SK-N-SH (cell line): ENCODE measurements around the gene XK. TPM values are rescaled to one million over a fixed set of nuclear protein-coding genes. Genes with fewer than 3 reads are reported as not detected.

Experiments
- CTCF ChIA-PET: fragments of 300-600, 350-600 bp; formaldehyde crosslinking; extraction: SDS; loops from one replicate; lab custom pipeline; 2021; lab: Yijun Ruan, JAX
- POLR2A ChIA-PET: fragments of 350-600 bp; sonication (Branson Sonifier 250); formaldehyde crosslinking; extraction: SDS; loops from one replicate; lab custom pipeline; 2020; ENCODE audit warnings: antibody characterized with exemption, inconsistent platforms; lab: Yijun Ruan, JAX
- DNase-seq: peaks from one replicate; pipeline ENCODE4 v3.0.0; 2012
- H2AFZ ChIP-seq: fragments of 200-600 bp; sonication (generic); 2 replicates; pipeline ENCODE4 v1.8.1; 2016; ENCODE audit warnings: antibody characterized with exemption, mild to moderate bottlenecking, low read depth
- H3F3A ChIP-seq: fragments of 200-600 bp; sonication (generic); replicated peaks from 2 replicates; pipeline ENCODE3; 2016; ENCODE audit warnings: antibody characterized with exemption, mild to moderate bottlenecking; ENCODE audit not compliant: insufficient read depth
- H3K27ac ChIP-seq, 2 experiments: fragments of 200-500 bp in 1 of 2; fragments of 200-600 bp in 1 of 2; sonication (Bioruptor generic) in 1 of 2; sonication (generic), shearing (Covaris generic) in 1 of 2; 2 replicates each; pipeline versions ENCODE4 v1.5.1 to v1.6.1; 2014 to 2016; ENCODE audit warnings: low read depth in 2 of 2, inconsistent platforms in 1 of 2, low read length in 1 of 2, mild to moderate bottlenecking in 1 of 2, mixed read lengths in 1 of 2
- H3K27me3 ChIP-seq: fragments of 200-600 bp; sonication (generic), shearing (Covaris generic); 2 replicates; pipeline ENCODE4 v1.6.1; 2016; ENCODE audit warnings: mixed run types; ENCODE audit not compliant: insufficient read depth
- H3K36me3 ChIP-seq, 2 experiments: fragments of 200-500 bp in 1 of 2; fragments of 200-600 bp in 1 of 2; sonication (Bioruptor generic) in 1 of 2; sonication (generic) in 1 of 2; replicated peaks in 1 of 2; 2 replicates each; pipeline versions ENCODE3 to v1.5.1; 2014 to 2016; ENCODE audit warnings: low read length in 1 of 2, mild to moderate bottlenecking in 1 of 2; ENCODE audit not compliant: insufficient read depth in 2 of 2, control insufficient read depth in 1 of 2
- H3K4me1 ChIP-seq, 2 experiments: fragments of 200-500 bp in 1 of 2; fragments of 200-600 bp in 1 of 2; sonication (Bioruptor generic) in 1 of 2; sonication (generic), shearing (Covaris generic) in 1 of 2; 2 replicates each; pipeline versions ENCODE4 v1.5.1 to v1.6.1; 2014 to 2016; ENCODE audit warnings: low read depth in 1 of 2, low read length in 1 of 2, mixed run types in 1 of 2; ENCODE audit not compliant: insufficient read depth in 2 of 2, control insufficient read depth in 1 of 2
- H3K4me2 ChIP-seq: fragments of 200-600 bp; sonication (generic), shearing (Covaris generic); 2 replicates; pipeline ENCODE4 v1.6.1; 2017; ENCODE audit warnings: mixed run types
- H3K4me3 ChIP-seq, 2 experiments: fragments of 200-500 bp in 1 of 2; fragments of 200-600 bp in 1 of 2; sonication (Bioruptor generic) in 1 of 2; sonication (generic), shearing (Covaris generic) in 1 of 2; 2 replicates each; pipeline versions ENCODE4 v1.5.1 to v1.8.1; 2014 to 2016; ENCODE audit warnings: low read depth in 2 of 2, inconsistent platforms in 1 of 2, low read length in 1 of 2, mild to moderate bottlenecking in 1 of 2, mixed read lengths in 1 of 2, moderate library complexity in 1 of 2
- H3K79me2 ChIP-seq: fragments of 200-600 bp; sonication (generic); 2 replicates; pipeline ENCODE4 v1.8.1; 2017; ENCODE audit warnings: mild to moderate bottlenecking; ENCODE audit not compliant: insufficient read depth
- H3K9ac ChIP-seq: fragments of 200-600 bp; sonication (generic); 2 replicates; pipeline ENCODE4 v1.6.1; 2017; ENCODE audit warnings: mixed run types
- H3K9me2 ChIP-seq: fragments of 200-600 bp; sonication (generic); 2 replicates; pipeline ENCODE4 v1.6.1; 2017; ENCODE audit warnings: mixed run types
- H3K9me3 ChIP-seq: fragments of 200-600 bp; sonication (generic); 2 replicates; pipeline ENCODE4 v1.6.1; 2017; ENCODE audit warnings: mixed run types, mild to moderate bottlenecking, moderate library complexity
- H4K20me1 ChIP-seq: fragments of 200-600 bp; sonication (generic); 2 replicates; pipeline ENCODE4 v1.6.1; 2017; ENCODE audit warnings: mild to moderate bottlenecking, mixed run types; ENCODE audit not compliant: insufficient read depth
- CHD2 ChIP-seq: fragments of 150-350 bp; IDR thresholded peaks from 2 replicates; pipeline ENCODE4 v1.6.1; 2018; ENCODE audit warnings: low read length; ENCODE audit not compliant: partially characterized antibody
- EP300 ChIP-seq, 2 experiments: IDR thresholded peaks; 2 replicates each; pipeline versions ENCODE4 v1.4.0 to v1.6.1; 2012; ENCODE audit warnings: borderline replicate concordance in 1 of 2, low read depth in 1 of 2, low read length in 1 of 2
- FOSL2 ChIP-seq: IDR thresholded peaks from 2 replicates; pipeline ENCODE4 v1.4.0; 2012; ENCODE audit warnings: low read depth, mild to moderate bottlenecking, moderate library complexity, borderline replicate concordance
- JUND ChIP-seq: IDR thresholded peaks from 2 replicates; pipeline ENCODE4 v1.4.0; 2012
- MEF2A ChIP-seq: IDR thresholded peaks from 2 replicates; pipeline ENCODE4 v1.4.0; 2012; ENCODE audit warnings: low read depth, borderline replicate concordance
- NRF1 ChIP-seq: IDR thresholded peaks from 2 replicates; pipeline ENCODE4 v1.6.1; 2012; ENCODE audit warnings: low read depth, mild to moderate bottlenecking, low read length
- RCOR1 ChIP-seq: fragments of 150-350 bp; IDR thresholded peaks from 2 replicates; pipeline ENCODE4 v1.6.1; 2017; ENCODE audit warnings: antibody characterized with exemption, low read length
- SIN3A ChIP-seq: IDR thresholded peaks from 2 replicates; pipeline ENCODE4 v1.6.1; 2012; ENCODE audit warnings: low read depth, mild to moderate bottlenecking, low read length, moderate library complexity, borderline replicate concordance
- TAF1 ChIP-seq: IDR thresholded peaks from 2 replicates; pipeline ENCODE4 v1.6.1; 2012; ENCODE audit warnings: low read depth, mild to moderate bottlenecking, low read length, moderate library complexity, borderline replicate concordance
- YY1 ChIP-seq: IDR thresholded peaks from 2 replicates; pipeline ENCODE4 v1.4.0; 2012; ENCODE audit warnings: low read depth, mild to moderate bottlenecking
- WGBS: methylation state at CpG from one replicate; pipeline ENCODE4 v1.1.6; 2017; ENCODE audit warnings: low lambda C conversion rate; 5-methylcytosine and 5-hydroxymethylcytosine counted together
- polyA plus RNA-seq, 3 experiments: library from polyadenylated mRNA; depleted of rRNA; stranded (reverse); fragments of >200 nt; gene quantifications; 2 replicates each; pipeline ENCODE4 v1.2.3, GENCODE V29; 2012
- TF ChIP-seq, protein P1 (sequence below): fragments of 150-350 bp; IDR thresholded peaks from 2 replicates; pipeline ENCODE4 v1.6.1; 2016; ENCODE audit warnings: mild to moderate bottlenecking, low read depth, low read length
- TF ChIP-seq, protein P2 (sequence below): IDR thresholded peaks from 2 replicates; pipeline ENCODE4 v1.4.0; 2012; ENCODE audit warnings: low read depth
- TF ChIP-seq, protein P3 (sequence below): IDR thresholded peaks from 2 replicates; pipeline ENCODE4 v1.4.0; 2012; ENCODE audit warnings: low read depth, borderline replicate concordance
- TF ChIP-seq, protein P4 (sequence below): IDR thresholded peaks from 2 replicates; pipeline ENCODE4; 2012
- TF ChIP-seq, protein P5 (sequence below): fragments of 200-600 bp; sonication (generic); IDR thresholded peaks from 2 replicates; pipeline ENCODE4 v1.6.1; 2017; ENCODE audit warnings: antibody characterized with exemption, mild to moderate bottlenecking, moderate library complexity

The XK gene
- polyA plus RNA-seq, 1 of the 3 experiments (the other 2 are of a cell fraction) = not detected

DNA sequence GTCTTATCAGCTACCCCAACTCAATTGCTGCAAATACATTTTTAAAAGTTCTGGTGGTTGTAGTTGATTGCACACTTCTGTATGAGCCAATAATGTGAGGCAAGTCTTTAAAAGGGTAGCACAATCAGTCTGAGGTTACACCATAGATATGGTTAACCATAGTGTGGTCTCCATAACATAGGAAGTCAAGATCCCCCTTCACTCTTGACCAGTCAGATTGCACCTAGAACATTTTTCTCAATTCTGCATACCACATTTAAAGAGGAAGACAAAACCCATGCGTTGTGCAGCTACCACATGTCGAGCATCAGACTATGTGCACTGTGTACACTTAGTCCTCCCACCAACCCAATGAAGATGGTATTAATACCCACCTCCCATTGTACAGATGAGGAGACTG is 67.8 kb downstream of the XK start:
- Histone ChIP-seq H3F3A (no peaks in the 10 kb centered on the region), H3K4me1 (no peaks in the 10 kb centered on the region), H3K9ac (no peak overlapping the region), H4K20me1 (no peaks in the 10 kb centered on the region), H3K9me3 (no peaks in the 10 kb centered on the region), H3K4me3 (no peak overlapping the region), H3K27me3 (no peaks in the 10 kb centered on the region), H3K36me3 (no peaks in the 10 kb centered on the region), H3K4me2 (no peak overlapping the region), H3K27ac (no peak overlapping the region), H2AFZ (no peak overlapping the region), H3K9me2 (no peaks in the 10 kb centered on the region), H3K79me2 (no peaks in the 10 kb centered on the region)
- TF ChIP-seq NRF1 (no peak), MEF2A (no peak), EP300 (IDR thresholded peaks at IDR 0.05; ENCODE audit: borderline replicate concordance in 1 of 2, low read depth in 1 of 2, low read length in 1 of 2) (no peak), FOSL2 (no peak), RCOR1 (no peak), CHD2 (no peak), SIN3A (no peak), JUND (no peak), YY1 (no peak), TAF1 (no peak)
- TF ChIP-seq, protein P1, sequence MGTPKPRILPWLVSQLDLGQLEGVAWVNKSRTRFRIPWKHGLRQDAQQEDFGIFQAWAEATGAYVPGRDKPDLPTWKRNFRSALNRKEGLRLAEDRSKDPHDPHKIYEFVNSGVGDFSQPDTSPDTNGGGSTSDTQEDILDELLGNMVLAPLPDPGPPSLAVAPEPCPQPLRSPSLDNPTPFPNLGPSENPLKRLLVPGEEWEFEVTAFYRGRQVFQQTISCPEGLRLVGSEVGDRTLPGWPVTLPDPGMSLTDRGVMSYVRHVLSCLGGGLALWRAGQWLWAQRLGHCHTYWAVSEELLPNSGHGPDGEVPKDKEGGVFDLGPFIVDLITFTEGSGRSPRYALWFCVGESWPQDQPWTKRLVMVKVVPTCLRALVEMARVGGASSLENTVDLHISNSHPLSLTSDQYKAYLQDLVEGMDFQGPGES = no peak
- TF ChIP-seq, protein P2, sequence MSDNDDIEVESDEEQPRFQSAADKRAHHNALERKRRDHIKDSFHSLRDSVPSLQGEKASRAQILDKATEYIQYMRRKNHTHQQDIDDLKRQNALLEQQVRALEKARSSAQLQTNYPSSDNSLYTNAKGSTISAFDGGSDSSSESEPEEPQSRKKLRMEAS = no peak
- TF ChIP-seq, protein P3, sequence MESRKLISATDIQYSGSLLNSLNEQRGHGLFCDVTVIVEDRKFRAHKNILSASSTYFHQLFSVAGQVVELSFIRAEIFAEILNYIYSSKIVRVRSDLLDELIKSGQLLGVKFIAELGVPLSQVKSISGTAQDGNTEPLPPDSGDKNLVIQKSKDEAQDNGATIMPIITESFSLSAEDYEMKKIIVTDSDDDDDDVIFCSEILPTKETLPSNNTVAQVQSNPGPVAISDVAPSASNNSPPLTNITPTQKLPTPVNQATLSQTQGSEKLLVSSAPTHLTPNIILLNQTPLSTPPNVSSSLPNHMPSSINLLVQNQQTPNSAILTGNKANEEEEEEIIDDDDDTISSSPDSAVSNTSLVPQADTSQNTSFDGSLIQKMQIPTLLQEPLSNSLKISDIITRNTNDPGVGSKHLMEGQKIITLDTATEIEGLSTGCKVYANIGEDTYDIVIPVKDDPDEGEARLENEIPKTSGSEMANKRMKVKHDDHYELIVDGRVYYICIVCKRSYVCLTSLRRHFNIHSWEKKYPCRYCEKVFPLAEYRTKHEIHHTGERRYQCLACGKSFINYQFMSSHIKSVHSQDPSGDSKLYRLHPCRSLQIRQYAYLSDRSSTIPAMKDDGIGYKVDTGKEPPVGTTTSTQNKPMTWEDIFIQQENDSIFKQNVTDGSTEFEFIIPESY = no peak
- TF ChIP-seq, protein P4, sequence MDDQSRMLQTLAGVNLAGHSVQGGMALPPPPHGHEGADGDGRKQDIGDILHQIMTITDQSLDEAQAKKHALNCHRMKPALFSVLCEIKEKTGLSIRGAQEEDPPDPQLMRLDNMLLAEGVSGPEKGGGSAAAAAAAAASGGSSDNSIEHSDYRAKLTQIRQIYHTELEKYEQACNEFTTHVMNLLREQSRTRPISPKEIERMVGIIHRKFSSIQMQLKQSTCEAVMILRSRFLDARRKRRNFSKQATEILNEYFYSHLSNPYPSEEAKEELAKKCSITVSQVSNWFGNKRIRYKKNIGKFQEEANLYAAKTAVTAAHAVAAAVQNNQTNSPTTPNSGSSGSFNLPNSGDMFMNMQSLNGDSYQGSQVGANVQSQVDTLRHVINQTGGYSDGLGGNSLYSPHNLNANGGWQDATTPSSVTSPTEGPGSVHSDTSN = no peak
- TF ChIP-seq, protein P5, sequence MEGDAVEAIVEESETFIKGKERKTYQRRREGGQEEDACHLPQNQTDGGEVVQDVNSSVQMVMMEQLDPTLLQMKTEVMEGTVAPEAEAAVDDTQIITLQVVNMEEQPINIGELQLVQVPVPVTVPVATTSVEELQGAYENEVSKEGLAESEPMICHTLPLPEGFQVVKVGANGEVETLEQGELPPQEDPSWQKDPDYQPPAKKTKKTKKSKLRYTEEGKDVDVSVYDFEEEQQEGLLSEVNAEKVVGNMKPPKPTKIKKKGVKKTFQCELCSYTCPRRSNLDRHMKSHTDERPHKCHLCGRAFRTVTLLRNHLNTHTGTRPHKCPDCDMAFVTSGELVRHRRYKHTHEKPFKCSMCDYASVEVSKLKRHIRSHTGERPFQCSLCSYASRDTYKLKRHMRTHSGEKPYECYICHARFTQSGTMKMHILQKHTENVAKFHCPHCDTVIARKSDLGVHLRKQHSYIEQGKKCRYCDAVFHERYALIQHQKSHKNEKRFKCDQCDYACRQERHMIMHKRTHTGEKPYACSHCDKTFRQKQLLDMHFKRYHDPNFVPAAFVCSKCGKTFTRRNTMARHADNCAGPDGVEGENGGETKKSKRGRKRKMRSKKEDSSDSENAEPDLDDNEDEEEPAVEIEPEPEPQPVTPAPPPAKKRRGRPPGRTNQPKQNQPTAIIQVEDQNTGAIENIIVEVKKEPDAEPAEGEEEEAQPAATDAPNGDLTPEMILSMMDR = no peak
- ChIA-PET CTCF (interaction anchor here (1.6 kb wide), 1 partner anchor 8 kb away, joined by 6 read pairs; no protein-coding TSS in a partner anchor), POLR2A (no interaction called here)
- no peak for DNase-seq
- 18% methylated on average over 2 of the region's 2 CpGs for WGBS
